ENCODE results near the gene PRKCA.
A peak's percentile ranks its signal among the peaks of the same experiment; 100 is the strongest.

The PRKCA gene

DNA sequence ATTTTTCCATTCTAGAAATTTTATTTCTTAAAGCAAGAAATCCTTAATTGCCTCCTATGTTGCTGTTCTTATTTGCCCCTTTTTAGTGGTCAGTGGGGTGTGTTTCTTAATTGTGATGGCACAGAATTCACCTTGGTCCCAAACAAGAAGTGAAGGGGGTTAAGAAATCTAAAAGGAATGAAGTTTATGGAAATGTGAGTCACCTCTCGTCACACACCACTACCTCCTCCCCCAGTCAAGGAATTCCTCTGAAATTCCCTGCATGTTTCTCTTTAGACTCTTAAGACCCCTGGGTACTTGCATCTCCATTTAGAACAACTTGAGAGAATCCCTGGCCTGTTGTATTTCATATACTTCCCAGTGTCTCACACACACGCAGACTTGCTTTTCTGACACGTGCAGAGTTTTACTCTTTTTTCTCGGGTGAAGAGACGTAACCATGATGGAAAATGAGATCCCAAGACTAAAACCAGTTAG, 247.4 kb downstream of the PRKCA start:
- no peak for DNase-seq

DNA sequence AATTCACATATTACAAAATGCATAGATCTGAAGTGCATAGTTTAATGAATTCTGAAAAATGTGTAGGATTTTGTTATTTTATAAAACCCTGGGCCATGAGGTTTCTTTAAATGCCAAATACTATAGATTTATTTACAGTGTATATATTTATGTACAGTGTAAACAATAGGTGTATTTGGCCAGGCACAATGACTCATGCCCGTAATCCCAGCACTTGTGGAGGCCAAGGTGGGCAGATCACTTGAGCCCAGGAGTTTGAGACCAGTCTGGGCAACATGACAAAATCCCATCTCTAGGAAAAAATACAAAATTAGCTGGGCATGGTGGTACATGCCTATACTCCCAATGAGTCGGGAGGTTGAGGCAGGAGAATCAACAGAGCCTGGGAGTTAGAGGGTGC, 249.4 kb downstream of the PRKCA start:
- DNase-seq = no peak

DNA sequence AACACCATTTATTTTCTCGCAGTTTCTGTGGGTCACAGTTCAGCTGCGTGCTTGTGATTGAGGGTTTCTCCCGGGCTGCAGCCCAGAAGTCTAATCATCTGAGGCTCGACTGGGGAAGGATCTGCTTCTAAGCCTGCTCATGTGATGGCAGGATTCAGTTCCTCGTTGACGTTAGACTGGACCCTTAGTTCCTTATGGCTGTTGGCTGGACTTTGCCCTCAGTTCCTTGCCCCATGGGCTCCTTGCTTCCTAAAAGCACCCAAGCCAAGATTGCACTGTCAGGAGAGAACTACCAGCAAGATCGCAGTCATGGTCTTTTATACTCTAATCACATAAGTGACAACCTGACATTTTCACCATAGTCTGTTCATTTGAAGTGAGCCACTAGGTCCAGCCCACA, 250.0 kb downstream of the PRKCA start:
- no peak for DNase-seq

DNA sequence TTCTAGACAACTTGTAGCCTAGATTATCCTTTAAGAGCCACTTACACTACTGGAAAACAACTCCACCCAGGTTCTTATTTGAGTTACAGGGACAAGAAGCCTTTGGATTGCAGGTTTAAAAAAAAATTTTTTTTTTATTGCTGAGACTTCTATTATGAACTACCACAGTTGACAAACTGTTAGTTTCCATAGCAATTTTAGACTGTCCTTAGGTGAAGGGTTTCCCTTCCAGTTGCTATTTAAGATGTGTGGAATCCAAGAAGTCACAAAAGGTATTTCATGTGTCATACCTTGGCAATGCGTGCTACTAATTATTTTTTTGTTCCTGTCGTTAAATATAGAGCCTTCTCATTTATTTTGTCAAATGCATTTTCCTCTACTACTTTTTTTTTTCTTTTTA, 253.2 kb downstream of the PRKCA start:
- no peak for DNase-seq

DNA sequence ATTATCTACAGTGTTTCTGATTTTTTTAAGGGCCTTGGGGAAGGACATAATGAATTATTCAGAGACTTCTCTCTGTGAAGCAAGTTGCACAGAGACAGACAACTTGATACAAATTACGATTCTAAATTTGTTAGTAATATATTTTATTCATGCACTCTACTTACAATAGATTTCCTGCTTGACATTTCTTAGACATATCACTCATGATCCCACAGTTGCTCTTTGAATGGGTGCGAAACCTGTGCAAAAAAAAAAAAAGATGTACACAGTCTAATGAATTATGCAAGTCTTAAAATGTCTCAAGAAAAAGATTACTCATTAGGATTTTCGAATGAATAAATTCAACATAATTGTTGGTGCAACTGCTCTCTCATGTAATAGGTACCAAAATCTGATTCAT, 254.8 kb downstream of the PRKCA start:
- no peak for DNase-seq

DNA sequence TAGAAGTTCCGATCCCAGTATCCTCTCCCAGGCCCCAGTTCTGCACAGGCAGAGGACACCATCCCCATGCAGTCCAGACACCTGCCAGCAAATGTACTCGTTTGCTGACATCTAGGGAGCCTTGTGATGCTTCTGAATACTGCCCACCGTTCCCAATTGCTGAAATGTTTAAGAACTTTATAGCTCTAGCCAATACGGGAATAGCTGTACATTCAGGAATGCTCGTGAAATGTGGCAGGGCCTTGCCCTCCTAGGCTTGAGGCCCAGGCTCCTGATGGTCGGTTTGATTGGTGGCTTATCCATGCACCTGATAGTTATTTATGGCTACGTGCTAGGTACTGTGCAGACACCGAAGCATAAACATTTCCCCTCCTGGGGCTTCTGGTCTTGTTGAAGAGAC, 255.5 kb downstream of the PRKCA start:
- peak; percentile 40 for DNase-seq

DNA sequence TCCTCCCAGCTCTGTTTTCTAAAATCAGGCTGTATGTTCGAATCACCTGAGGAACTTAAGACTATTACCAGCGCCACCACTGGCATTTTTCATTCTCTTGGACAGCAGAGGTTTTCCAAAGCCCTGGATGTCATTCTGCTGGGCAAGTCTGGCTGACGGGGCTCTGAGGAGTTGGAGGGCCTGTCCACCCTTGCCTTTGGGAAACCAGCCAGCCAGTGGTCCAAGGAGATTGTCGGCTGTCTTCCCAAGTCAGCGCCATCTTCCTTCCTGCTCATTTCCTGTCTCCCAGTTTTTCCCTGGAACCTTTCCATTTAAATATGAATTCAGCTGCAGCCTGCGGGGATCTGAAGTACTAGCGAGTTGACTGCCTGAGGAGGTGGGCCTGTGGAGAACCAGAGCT, 258.3 kb downstream of the PRKCA start:
- DNase-seq = peak; percentile 35

DNA sequence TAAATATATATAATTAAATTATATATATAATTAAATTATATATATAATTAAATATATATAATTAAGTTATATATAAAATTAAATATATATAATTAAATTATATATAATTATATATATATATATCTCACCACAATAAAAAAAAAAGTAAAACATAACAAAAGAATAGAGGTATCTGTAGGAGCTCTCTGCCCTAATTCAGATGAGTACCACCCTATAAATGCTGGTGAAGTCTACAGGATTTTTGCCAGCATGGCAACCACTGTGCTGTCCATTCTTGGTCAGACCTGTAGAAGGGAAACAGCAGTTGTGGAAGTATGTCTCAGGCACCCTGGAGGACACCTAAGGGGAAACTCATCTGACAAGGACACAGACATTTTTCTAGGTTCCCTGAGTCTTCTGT, 259.7 kb downstream of the PRKCA start:
- DNase-seq = peak; percentile 26

DNA sequence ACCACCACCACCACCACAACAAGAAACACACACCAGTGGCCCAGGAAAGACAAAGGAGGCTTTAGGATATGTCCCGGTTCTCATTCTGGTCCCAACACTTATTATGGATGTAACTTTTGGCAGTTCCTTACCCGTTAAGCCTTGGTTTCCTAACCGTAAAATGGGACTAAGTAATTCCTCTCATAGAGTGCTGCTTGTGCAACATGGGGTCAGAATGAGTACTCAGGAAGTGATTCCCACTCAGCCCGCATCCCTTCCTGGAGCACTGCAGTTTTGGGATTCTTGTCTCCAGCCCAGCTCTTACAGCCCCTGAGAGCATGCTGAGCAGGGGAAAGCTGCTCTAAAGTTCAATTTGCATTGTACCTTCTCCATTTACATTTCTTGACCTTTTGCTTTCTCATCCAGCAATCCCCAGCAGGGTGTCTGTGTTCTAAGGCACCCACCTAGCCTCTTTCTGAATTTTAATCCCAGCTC, 262.6 kb downstream of the PRKCA start:
- DNase-seq = peak; percentile 42

DNA sequence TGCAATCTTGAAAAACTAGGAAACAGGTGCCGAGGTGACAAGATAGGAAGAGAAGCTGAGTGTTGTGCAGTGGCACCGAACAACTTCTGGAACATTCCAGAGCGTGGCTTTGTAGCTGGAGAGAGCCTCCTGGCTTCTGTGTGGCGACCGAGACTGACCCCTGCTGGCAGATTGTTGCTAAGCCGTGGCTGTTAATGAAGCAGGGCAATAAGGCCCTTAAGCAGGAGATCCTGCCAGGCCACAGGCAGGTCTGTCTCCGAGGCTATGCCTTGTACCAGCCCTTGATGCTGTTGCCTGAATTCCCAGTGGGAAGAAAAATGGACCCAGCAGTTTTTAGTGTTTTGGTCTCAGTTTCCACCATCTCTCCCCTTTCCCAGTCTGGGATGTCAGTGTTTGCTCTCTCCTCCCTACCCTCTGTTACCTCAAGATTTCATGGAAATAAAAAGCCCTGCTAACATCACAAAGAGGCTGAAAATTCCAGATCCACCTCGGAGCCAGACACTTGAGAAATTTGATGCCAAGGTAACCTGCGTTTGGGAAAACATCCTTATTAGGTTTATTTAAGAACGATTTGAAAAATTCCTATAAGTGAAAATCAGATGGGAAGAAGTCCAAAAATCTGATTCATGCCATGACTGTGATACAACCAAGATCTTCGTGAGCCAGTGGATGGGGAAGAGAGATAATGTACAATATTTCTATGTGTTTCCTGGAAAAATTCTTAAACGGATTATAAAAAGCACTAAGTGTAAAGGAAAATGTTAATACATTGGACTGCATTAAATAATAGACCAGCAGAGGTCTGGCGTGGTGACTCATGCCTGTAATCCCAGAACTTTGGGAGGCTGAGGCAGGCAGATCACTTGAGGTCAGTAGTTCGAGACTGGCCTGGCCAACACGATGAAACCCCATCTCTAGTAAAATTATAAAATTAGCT, 265.1 kb downstream of the PRKCA start:
- peak; percentile 91 for DNase-seq

DNA sequence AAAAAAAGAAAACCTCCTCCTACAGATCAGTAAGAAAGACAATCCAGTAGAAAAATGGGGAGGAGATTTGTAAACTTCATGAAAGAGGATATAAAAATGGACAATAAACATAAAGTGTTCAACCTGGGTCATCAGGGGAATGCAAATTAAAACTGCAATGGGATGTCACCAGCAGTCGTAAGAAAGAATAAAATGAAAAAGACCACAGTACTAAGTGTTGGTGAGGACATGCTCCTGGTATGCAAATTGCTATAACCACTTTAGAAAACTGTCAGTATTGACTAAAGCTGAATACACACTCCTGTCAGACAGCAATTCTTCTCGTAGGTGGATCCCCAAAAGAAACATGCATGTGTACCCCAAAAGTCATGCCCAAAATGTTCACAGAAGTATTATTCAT, 267.2 kb downstream of the PRKCA start:
- DNase-seq = no peak

DNA sequence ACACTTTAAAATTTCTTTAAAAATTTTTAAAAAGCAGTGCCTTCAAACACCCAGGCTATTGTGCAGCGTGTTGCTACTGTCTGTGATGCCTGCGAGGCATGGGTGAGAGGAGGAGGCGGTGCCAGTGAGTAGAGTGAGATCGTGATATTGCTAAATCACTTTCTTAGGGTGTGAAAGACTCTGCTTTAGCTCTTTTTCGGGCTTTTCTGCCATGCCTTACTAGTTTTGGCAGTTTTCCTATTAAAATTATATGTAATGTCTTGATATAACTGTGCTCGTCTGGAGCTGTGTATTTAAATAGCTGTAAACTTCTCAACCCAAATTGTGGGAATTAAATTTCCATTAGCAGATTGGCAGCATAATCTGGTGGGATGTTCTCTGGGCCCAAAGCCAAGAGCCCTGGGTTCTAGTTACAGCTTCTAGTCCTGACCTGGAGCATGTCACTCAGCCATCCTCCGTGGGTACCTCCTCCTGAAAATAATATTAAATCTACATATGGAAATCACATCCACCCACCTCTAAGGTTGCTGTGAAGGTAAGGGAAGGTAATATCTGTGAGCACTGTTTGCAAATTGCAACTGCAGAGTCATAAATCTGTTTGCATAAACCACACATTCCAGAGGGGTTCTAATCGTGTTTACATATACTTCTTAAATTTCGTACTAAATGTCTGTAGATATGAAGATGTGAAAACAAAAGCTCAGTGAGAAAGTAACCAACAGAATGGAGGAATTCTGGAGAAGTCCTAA, 268.2 kb downstream of the PRKCA start:
- DNase-seq = no peak

DNA sequence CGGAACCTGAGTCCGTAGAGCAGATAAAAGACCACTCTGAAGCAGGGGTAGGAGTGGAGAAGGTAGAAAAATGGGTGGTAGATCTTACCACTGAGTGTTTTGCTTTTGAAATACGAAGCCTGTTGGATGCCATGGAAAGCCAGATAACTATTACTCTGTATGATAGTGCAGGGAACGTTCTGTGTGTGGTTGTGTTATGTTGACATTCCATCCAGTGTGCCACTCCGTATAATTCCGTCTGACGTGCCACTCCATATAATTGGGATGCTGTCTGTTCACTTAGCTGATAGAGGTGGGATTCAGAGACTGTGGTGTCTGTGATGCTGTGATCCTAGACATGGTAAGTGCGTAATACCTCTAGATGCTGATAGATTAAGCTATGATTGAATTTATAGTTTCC, 269.3 kb downstream of the PRKCA start:
- no peak for DNase-seq

DNA sequence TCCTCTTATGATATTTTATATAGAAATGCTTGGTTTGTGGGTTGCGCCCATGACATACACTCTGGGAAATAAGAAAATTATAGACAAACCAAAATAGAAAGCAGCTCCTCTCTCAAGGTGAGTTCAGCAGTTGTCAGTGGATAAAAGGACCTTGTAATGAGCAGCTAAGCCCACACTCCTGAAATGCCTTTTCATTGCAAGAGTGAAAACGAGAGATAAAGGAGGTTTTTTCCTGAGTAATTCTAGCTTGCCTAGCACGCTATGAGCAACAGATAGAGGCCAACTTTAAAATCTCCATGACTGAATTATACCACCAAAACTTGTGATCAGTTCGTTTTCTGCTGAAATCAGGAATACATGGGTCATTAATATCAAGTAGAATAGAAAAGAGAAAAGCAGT, 270.7 kb downstream of the PRKCA start:
- DNase-seq = no peak

DNA sequence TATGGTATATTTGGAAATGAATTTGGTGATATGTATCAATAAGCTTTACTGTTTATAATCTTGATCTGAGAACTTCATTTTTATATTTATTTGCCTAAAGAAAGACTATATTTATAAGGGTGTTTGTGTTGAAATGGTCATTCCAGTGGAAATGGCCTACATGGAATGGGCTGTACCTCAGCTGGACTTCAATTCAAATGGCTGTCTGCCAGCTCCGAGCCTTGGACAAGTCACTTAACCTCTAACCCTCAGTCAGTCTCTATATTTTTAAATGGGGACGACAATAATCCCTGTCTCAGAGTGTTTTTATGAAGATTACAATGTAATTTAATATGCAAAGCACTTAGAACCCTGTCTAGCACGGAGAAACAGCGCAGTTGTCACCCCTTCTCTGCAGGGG, 271.7 kb downstream of the PRKCA start:
- DNase-seq = no peak

DNA sequence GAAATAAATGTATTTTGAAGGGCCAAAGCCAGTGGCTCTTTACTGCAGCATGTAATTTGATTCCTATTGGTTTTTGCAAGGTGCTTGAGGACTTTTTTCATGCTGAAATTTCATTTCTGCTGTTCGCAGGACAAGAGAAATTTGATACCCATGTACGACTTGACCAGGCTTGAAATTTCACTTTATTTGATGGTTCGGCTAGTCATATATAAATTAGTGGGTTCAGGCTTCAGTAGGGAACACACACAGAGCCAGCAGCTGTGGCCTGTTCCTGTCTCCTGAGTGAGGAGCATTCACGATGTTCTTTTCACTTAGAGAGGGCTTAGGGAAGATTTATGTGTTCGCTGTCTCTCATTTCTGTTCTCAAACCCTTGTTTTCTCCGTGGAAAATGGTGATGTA, 274.1 kb downstream of the PRKCA start:
- DNase-seq = no peak

DNA sequence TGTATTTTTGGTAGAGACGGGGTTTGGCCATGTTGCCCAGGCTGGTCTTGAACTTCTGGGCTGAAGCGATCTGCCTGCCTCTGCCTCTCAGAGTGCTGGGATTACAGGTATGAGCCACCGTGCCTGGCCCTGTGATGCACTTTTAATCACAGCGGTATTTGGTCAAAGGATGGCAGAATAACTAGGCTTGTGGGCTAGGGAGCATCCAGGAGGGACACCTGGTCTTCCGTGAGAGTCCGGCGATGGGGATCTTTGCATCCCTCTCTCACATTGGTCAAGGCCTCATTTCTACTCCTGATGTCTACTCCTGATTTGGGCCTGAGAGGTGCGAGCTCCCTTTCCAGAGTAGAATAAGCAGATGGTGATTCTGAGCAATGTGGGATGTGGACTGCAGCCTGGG, 274.6 kb downstream of the PRKCA start:
- no peak for DNase-seq

DNA sequence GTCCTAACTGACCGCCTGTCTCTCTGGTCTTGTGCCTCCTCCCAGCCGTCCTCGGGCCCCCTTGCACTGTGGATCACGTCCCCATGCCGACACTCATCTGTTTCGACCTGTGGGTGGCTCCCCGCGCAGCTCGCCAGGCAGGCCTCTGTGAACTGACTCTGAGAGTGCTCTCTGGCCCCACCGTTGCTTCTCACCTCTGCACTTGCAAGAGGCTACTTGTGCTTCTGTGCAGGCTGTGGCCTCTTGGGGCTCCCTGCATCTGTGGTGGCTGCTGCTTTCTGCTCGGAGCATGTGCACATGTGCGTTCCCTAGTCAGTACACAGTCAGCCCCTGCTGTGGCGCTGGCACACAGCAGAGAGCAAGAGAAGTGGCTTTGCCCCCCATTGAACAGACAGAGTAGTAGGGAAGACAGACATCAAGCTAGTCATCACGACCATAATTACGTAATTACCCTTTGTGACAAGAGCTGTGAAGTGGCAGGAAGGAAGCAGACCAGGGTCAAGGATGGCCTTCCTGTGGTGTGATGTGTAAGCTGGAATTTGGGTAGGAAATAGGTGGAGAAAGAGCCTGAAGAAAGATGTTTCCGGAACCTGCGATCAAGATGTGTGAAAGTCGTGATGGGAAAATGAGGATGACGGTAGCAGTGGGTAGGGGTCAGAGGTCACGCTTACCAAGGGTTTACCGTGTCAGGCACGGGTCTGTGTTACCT, 276.5 kb downstream of the PRKCA start:
- DNase-seq = no peak

DNA sequence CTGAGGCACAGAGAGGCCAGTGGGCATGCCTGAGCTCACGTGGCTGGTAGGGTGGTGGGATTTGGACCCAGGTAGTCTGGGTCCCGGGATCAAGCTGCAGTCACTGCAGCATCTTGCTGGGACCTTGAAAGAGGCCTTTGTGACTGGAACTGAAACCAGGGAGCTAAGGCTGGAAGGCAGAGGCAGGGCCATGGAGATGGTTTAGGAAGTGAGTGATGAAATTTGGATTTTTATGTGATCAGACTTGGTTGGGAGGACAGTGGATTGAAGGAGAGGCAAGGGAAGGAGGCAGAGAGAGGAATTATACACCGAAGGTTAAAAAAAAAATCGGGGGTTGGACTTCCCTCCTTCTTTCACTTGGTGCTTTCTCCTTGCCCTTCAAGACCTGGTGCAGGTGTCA, 277.1 kb downstream of the PRKCA start:
- no peak for DNase-seq

DNA sequence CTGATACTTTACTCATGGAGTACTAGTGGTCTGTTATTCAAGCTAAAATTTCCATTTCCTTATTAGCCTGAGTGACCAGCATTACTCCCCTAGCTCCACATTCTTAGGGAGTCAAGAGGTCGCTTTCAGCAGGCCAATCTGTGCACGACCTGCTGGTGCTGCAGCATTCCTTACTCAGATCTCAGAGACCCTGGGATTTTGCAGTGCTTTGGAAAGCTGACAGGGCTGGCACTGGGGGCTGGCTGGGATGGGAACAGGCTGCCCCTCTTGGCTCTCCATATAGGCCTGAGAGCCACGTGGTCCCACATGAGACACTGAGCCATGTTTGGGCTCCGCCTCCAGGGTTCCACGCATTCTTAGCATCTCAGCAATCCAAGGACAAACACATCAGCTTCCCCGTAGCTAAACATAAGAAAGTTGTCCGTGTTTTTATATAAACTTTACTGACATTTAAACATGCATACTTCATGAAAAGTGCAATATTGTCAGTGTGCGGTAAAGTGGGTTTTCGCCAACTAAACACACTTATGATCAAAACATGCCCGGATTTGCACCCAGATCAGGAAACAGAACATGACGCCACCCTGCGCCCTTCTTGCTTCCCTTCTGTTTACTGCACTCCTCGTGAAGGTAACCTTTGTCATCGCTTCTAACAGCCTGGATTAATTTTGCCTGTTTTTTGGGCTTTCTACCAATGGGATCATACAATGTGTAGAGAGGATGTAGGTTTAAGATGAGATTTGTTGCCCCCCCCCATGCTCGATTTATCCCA, 278.0 kb downstream of the PRKCA start:
- no peak for DNase-seq

DNA sequence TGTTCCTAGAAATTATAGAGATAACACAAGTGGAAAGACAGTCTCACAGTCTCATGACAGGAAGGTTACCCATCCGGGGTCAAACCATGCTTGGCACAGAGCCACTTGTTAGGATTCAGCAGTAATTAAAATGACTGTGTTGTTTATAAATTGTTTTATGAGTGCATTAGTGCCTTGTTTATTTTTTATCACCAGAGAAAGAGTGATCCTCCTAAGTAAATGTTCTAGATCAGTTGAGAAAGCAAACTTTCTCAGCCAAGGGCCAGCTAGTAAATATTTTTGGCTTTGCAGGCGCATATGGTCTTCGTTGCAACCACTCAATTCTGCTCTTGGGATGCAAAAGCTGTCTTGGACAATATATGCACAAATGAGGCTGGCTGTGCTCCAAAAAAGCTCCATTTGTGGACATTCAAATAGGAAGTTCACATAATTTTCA, 278.6 kb downstream of the PRKCA start:
- DNase-seq = no peak

DNA sequence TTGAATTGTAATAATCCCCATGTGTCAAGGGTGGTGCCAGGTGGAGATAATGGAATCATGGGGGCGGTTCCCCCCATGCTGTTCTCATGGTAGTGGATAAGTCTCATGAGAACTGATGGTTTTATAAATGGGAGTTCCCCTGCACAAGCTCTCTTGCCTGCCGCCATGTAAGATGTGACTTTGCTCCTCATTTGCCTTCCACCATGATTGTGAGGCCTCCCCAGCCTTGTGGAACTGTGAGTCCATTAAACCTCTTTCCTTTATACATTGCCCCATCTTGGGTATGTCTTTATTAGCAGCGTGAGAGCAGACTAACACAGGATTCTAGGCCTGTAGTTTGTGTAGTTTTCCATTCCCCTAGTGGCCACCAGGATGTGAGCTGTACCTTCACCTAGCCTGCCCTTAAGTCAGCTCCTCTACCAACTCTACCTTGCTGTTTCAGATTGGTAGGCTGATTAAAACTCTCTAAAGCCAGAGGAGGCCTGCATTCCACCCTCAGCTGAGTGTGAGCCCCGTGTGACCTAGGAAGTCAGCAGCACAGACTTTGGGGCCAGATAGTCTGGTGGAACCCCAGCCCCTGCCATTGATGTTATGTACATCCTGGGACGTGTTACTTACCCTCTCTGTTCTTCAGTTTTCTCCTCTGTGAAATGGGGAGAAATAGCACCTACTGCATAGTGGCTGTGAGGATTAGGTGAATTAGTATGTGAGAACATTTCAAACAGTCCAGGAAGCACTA, 280.1 kb downstream of the PRKCA start:
- DNase-seq = no peak
